MM.1S (cell line): ENCODE measurements around the gene CLMN.

ENCODE experiments used
- EZH2 ChIP-seq: fragments of 300-600 bp; sonication (generic); optimal IDR thresholded peaks from 2 replicates; pipeline ENCODE3; 2017; ENCODE audit warnings: low read depth, mild to moderate bottlenecking, antibody characterized with exemption, low read length, mixed read lengths
- EZH2phosphoT487 ChIP-seq: fragments of 300-600 bp; sonication (generic); IDR thresholded peaks from 2 replicates; pipeline ENCODE4 v1.6.1; 2018; ENCODE audit warnings: antibody characterized with exemption, low read length
- TF ChIP-seq, protein P1 (sequence below): fragments of 300-600 bp; sonication (generic); IDR thresholded peaks from 2 replicates; pipeline ENCODE4 v1.5.1; 2016; ENCODE audit warnings: antibody characterized with exemption, low read length, mixed read lengths

- TF ChIP-seq, protein P1, sequence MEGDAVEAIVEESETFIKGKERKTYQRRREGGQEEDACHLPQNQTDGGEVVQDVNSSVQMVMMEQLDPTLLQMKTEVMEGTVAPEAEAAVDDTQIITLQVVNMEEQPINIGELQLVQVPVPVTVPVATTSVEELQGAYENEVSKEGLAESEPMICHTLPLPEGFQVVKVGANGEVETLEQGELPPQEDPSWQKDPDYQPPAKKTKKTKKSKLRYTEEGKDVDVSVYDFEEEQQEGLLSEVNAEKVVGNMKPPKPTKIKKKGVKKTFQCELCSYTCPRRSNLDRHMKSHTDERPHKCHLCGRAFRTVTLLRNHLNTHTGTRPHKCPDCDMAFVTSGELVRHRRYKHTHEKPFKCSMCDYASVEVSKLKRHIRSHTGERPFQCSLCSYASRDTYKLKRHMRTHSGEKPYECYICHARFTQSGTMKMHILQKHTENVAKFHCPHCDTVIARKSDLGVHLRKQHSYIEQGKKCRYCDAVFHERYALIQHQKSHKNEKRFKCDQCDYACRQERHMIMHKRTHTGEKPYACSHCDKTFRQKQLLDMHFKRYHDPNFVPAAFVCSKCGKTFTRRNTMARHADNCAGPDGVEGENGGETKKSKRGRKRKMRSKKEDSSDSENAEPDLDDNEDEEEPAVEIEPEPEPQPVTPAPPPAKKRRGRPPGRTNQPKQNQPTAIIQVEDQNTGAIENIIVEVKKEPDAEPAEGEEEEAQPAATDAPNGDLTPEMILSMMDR, result no peak
- TF ChIP-seq EZH2, result no peak
- TF ChIP-seq EZH2phosphoT487, result no peak
Observed at GRCh38 chr14:95182379-95182778, 137.3 kb downstream of the CLMN start.
